Thyroid gland (tissue), 4 donors: ENCODE measurements around the gene IZUMO2. TPM values are rescaled to one million over a fixed set of nuclear protein-coding genes. Genes with fewer than 3 reads are reported as not detected.

Source experiments
- DNase-seq, 2 donors: peaks; one replicate each; pipeline ENCODE4 v3.0.0-alpha.2; 2019
- H3K27ac ChIP-seq, 3 donors: fragments of 200-600 bp; sonication (generic); 1 replicate in 2 of 3; 2 replicates in 1 of 3; pipeline ENCODE4 v1.5.1; 2016 to 2019; ENCODE audit warnings: mild to moderate bottlenecking in 1 of 3, moderate library complexity in 1 of 3
- H3K27me3 ChIP-seq: fragments of 200-600 bp; sonication (generic); one replicate; pipeline ENCODE4 v1.5.1; 2019
- H3K36me3 ChIP-seq, 2 donors: fragments of 200-600 bp; sonication (generic); one replicate each; pipeline ENCODE4 v1.5.1; 2016 to 2019
- H3K4me1 ChIP-seq, 2 donors: fragments of 200-600 bp; sonication (generic); one replicate each; pipeline ENCODE4 v1.5.1; 2017 to 2019
- H3K4me3 ChIP-seq, 3 donors: fragments of 200-600 bp; sonication (generic); replicated peaks in 1 of 3; 1 replicate in 2 of 3; 2 replicates in 1 of 3; pipeline ENCODE4 v1.5.1; 2016; ENCODE audit warnings: mild to moderate bottlenecking in 1 of 3
- H3K9me3 ChIP-seq: fragments of 200-600 bp; sonication (generic); one replicate; pipeline ENCODE4 v1.5.1; 2017
- CTCF ChIP-seq, 6 experiments: fragments of 200-600 bp in 3 of 6; fragments of 450-650 bp in 3 of 6; sonication (generic) in 3 of 6; IDR thresholded peaks; one replicate each; pipeline ENCODE4 v1.5.1; 2016 to 2019; ENCODE audit warnings: antibody characterized with exemption in 6 of 6, mild to moderate bottlenecking in 2 of 6, inconsistent platforms in 1 of 6, moderate library complexity in 1 of 6
- POLR2A ChIP-seq, 2 donors: fragments of 450-650 bp; IDR thresholded peaks; one replicate each; pipeline ENCODE4 v1.6.1; 2017; ENCODE audit warnings: antibody characterized with exemption in 2 of 2, mild to moderate bottlenecking in 2 of 2, moderate library complexity in 1 of 2
- whole genome bisulfite sequencing, 2 donors: methylation state at CpG; one replicate each; pipeline ENCODE4 v1.1.5; 2017; 5-methylcytosine and 5-hydroxymethylcytosine counted together
- intact Hi-C: fragments of 100-400 bp; cut with DNase I; formaldehyde crosslinking; loops from one replicate; pipeline ENCODE4 v1.15.1; 2023
- total RNA-seq, 4 donors: library from RNA; depleted of rRNA; stranded (reverse); fragments of >200 nt; gene quantifications; one replicate each; pipeline ENCODE4 v1.2.3, GENCODE V29; 2016

The IZUMO2 gene
- total RNA-seq, 4 donors from 2014 or later = not detected

GRCh38 chr19:50189331-50189730 lies 26.2 kb upstream of the IZUMO2 start:
- Histone ChIP-seq H3K4me3 (no peak overlapping the region), H3K27me3 (no peaks in the 10 kb centered on the region), H3K4me1 (peaks cover 3 to 17% of the 10 kb centered on the region in 2 donors), H3K9me3 (no peaks in the 10 kb centered on the region), H3K36me3 (no peaks in the 10 kb centered on the region), H3K27ac (peak overlapping the region in 1 of 3 donors; percentile 10)
- DNase-seq = no peak
- no peak for TF ChIP-seq CTCF (IDR thresholded peaks at IDR 0.05)
- no peak for TF ChIP-seq POLR2A (IDR thresholded peaks at IDR 0.05)
- intact Hi-C loops = no loop called here
- WGBS, 2 donors = 78% methylated on average over 8 of the region's 8 CpGs

GRCh38 chr19:50187937-50188336 lies 24.9 kb upstream of the IZUMO2 start:
- Histone ChIP-seq H3K36me3 (no peaks in the 10 kb centered on the region), H3K27ac (no peak overlapping the region), H3K4me1 (peaks cover 3 to 17% of the 10 kb centered on the region in 2 donors), H3K9me3 (no peaks in the 10 kb centered on the region), H3K4me3 (no peak overlapping the region), H3K27me3 (no peaks in the 10 kb centered on the region)
- TF ChIP-seq CTCF (IDR thresholded peaks at IDR 0.05) = no peak
- no peak for TF ChIP-seq POLR2A (IDR thresholded peaks at IDR 0.05)
- DNase-seq = no peak
- 84 to 88% methylated on average over 9 to 13 of the region's 13 CpGs for WGBS, 2 donors
- intact Hi-C loops = no loop called here

GRCh38 chr19:50184196-50184595 lies 21.1 kb upstream of the IZUMO2 start:
- H3K4me1 ChIP-seq = peaks cover 0 to 3% of the 10 kb centered on the region in 2 donors
- TF ChIP-seq POLR2A (IDR thresholded peaks at IDR 0.05) (no peak), CTCF (IDR thresholded peaks at IDR 0.05) (no peak)
- no peak overlapping the region for H3K4me3 ChIP-seq
- no peak for DNase-seq
- no peak overlapping the region for H3K27ac ChIP-seq
- intact Hi-C loops = no loop called here
- 57 to 65% methylated on average over 1 of the region's 1 CpG for WGBS, 2 donors
- no peaks in the 10 kb centered on the region for H3K36me3 ChIP-seq
- H3K9me3 ChIP-seq = no peaks in the 10 kb centered on the region
- H3K27me3 ChIP-seq = no peaks in the 10 kb centered on the region

GRCh38 chr19:50181121-50181520 lies 18.0 kb upstream of the IZUMO2 start:
- H3K27me3 ChIP-seq = no peaks in the 10 kb centered on the region
- no peak for DNase-seq
- 72 to 74% methylated on average over 5 of the region's 5 CpGs for WGBS, 2 donors
- TF ChIP-seq POLR2A (IDR thresholded peaks at IDR 0.05) (no peak), CTCF (IDR thresholded peaks at IDR 0.05) (no peak)
- no peaks in the 10 kb centered on the region for H3K36me3 ChIP-seq
- H3K4me1 ChIP-seq = peaks cover 0 to 9% of the 10 kb centered on the region in 2 donors
- H3K27ac ChIP-seq = no peak overlapping the region
- H3K9me3 ChIP-seq = no peaks in the 10 kb centered on the region
- H3K4me3 ChIP-seq = no peak overlapping the region
- intact Hi-C loops = no loop called here

- no peaks in the 10 kb centered on the region for H3K36me3 ChIP-seq
- no peak overlapping the region for H3K27ac ChIP-seq
- no peak for DNase-seq
- WGBS, 2 donors = 33 to 35% methylated on average over 9 of the region's 9 CpGs
- no peak overlapping the region for H3K4me3 ChIP-seq
- TF ChIP-seq POLR2A (IDR thresholded peaks at IDR 0.05) (no peak), CTCF (IDR thresholded peaks at IDR 0.05) (no peak)
- peaks cover 0 to 9% of the 10 kb centered on the region in 2 donors for H3K4me1 ChIP-seq
- H3K27me3 ChIP-seq = no peaks in the 10 kb centered on the region
- no peaks in the 10 kb centered on the region for H3K9me3 ChIP-seq
- intact Hi-C loops = no loop called here
Measured at GRCh38 chr19:50178859-50179537, 15.9 kb upstream of the IZUMO2 start.
